HG03442 (cell line): ENCODE measurements around the gene SKI.

Experiments
- ATAC-seq: cut with Tn5 transposase; IDR thresholded peaks from one replicate; pipeline ENCODE4 v1.9.1; 2021; ENCODE audit warnings: mild to moderate bottlenecking, moderate library complexity; ENCODE audit not compliant: unreplicated experiment

SKI gene

DNA sequence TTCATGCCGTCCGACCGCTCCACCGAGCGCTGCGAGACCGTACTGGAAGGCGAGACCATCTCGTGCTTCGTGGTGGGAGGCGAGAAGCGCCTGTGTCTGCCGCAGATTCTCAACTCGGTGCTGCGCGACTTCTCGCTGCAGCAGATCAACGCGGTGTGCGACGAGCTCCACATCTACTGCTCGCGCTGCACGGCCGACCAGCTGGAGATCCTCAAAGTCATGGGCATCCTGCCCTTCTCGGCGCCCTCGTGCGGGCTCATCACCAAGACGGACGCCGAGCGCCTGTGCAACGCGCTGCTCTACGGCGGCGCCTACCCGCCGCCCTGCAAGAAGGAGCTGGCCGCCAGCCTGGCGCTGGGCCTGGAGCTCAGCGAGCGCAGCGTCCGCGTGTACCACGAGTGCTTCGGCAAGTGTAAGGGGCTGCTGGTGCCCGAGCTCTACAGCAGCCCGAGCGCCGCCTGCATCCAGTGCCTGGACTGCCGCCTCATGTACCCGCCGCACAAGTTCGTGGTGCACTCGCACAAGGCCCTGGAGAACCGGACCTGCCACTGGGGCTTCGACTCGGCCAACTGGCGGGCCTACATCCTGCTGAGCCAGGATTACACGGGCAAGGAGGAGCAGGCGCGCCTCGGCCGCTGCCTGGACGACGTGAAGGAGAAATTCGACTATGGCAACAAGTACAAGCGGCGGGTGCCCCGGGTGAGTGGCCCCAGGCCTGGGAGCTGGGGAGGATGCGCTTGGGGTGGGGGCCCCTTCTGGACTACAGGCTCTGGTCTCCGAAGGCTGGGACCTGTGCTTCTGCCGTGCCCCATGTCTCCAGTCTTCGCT, 1.1 kb downstream of the SKI start:
- no peak for ATAC-seq

DNA sequence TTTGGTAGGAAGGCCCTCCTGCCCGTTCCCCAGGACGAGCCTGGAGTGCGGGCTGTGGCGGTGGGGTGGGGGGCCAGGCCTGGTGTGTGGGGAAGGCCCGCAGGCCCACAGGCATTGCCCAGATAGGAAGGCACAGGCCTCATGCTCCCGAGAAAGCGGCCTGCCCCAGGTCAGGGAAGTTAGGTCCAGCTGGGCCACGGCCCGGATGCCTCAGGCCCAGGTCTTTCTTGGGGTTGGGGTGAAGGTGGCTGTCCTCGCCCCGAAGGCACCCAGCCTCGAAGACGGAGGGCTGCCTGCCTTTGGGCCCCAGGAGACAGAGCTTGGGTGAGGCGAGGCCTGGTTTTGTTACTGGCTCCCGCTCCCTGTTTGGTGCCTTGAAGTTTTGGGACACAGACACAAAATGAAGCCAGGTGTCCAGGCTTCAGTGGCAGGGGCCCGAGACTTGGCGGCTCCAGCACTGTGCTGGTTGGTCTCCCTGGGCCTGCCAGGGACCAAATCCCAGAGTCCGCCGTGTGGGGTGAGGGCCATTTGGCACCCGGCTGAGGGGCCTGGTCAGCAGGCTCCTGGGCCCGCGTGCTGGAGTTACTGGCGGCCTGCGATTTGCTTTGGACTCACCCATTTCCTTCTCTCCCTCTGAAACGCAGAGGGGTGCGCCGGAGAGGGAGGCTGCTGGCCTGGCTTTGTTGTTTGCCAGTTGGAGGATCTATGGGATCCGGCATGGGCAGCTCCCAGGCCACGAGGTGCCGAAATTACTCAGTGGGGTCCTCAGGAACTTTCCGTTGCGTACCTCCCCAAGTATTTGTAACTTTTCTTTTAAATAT, 2.0 kb downstream of the SKI start:
- no peak for ATAC-seq

DNA sequence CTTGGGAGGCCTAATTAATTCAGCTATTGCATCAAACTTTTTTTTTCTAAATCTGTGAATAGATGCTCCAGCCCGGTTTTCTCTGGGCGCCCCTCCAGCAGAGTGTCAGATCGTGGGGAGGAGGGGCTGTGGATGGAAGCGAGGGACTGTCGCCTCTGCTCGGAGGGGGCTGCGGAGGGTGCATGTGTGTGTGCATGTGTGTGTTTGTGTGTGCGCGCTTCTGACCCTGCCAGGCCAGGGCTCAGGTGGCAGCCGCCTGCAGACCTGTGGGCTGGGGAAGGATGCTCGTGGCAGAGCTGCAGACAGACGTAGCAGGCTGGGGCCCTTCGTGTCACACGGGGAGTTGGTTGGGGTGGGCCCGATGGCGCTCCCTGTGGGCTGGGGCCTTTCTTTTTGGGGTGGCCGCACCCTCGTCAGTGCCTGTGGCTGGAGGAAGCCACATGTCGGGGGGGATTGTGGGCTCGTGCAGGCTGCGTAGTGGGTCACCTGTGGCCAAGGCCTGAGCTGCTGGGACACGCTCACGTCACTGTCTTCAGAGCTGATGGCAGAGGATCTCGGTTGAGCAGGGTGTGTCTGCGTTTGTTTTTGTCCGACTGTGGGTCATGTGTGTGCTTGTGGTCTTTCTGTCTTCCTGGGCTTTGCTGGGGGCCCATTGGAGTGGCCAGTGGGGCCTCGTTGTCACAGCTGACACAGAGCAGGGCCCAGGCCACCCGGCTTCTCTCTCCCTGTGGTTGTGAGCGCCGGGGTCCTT, 2.8 kb downstream of the SKI start:
- no peak for ATAC-seq

DNA sequence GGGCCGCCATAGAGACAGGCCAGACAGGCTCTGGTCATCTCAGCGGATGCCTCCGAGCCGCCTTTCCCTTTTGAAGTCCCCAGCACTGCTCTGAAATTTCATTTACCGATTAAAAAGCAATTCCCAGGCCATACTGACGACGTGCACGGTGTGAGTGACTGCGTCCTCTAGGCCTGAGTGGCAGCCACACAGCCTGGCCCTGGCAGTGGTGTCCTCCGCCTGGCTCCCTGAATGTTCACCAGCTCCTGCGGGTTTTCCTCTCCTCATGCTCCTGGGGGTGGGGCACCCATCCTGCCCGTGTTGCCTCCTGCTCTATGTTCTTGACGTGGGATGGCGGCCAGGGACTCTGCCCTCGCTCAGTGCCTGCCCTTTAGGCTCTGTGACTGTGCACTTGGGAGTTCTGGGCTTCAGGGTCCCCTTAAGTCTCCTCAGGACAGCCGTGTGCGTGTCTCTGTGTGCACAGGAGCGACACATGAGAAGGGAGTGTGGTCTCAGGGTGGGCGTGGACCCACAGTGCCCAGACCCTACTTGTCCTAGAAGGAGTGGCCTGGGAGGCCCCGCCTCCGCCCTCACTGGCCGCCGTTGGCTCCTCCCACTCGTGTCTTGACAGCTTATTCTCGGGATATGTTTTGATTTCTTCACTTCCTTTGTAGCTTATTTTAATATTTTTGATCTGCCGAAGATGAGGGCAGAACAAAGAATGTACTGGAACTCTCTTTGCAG, 3.6 kb downstream of the SKI start:
- no peak for ATAC-seq

DNA sequence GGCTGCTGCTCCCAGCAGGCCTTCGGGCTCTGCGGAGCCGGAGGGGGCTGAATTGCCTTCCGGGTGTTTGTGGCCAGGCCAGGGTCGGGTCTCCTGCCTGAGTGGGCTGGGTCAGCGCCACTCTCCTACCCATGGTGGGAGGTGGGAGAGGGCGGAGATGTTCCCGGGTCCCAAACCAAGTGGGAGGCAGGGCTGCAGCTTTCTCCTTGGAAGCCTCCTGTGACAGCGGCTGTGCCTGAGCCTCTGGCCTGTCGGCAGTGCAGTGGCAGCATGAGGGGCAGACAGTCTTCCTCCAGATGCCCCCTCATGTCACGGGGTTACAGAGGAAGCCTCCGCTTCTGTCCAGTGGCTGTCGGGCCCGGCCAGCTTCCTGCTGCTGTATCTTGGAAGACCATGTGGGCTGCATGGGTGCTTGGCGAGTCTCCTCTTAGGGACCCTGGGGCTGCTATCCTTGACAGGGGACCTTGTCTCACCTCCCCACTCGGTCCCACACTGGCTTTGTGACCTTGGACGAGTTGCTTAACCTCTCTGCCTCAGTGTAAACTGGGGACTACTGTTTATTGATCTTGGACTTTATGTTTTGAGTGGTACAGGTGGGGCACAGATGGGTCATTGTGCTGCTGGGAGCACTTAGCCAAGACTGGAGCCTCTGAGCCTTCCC, 4.3 kb downstream of the SKI start:
- no peak for ATAC-seq

DNA sequence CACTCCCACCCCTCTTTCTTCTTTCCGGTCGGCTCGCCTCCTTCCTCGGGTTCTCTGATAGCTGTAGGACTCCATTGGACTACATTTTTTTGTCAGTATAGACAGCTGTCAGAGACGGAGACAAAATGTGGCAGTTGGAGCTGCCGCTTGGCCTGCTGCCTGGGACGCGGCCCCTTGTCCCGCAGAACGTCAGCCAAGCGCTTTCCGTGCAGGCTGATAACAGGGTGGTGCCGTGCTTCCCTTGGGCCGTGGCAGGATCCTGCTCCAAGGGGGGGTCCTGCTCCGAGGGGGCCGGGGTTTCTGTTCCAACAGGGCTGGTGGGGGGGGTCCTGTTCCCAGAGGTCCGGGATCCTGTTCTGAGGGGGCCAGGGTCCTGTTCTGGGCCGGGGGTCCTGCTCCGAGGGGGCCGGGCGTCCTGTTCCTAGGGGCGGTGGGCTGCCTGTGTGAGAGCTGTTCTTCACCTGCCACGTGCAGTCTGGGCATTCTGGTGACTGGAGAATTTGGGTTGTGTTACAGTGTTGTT, 4.9 kb downstream of the SKI start:
- no peak for ATAC-seq

DNA sequence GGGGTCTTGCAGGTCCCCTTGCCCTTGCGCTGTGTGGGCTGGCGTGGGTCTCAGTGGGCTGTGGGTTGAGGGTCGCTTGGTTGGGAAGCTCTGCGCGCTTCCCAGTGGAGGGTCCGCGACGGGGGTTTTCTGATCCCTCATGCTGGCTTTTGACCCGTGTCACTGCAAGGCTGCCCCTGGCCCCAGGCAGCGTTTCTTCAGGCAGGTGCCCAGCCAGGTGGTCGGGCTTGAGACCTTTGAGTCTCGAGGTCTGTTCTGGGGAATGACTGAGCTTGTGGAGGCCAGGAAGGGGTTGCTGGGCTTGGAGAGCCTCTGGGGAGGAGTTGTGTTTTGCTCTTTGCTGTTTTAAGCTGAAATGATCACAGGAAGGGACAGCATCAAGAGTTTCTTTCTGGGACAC, 5.3 kb downstream of the SKI start:
- no peak for ATAC-seq

DNA sequence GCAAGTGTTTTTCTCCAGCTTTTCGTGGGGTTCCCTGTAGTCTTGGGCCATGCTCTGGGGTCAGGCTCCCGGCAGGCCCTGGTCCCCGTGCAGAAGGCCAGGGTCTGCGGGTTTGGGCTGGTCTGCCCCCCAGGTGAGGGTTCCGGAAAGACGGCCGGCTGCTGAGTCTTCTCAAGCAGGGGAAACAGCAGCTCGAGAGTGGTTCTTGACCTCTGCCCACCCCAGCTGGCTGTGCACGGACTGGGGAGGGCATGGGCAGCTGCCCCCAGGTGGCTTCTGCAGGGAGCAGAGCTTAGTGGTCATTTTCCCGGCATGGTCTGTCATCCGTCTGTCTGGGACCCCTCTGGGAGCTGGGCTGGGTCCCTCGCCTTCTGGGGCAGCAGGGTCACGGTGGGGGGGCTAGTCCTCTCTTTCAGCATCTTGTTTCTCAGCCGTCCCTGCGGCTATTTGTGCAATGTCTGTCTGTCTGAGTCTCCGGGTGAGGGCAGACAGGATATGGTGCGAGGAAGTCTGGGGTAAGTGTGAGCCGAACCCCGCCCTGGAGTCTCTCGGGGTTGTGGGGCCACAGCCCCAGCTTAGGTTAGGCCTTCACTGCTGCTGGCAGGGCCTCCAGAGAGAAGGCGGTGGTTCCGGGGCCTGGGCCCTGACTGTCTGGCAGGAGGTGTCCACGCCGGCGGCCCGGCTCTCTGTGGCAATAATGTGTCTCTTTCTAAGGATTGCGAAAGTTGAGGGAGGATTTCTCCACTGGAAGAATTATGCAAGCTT, 6.1 kb downstream of the SKI start:
- no peak for ATAC-seq

DNA sequence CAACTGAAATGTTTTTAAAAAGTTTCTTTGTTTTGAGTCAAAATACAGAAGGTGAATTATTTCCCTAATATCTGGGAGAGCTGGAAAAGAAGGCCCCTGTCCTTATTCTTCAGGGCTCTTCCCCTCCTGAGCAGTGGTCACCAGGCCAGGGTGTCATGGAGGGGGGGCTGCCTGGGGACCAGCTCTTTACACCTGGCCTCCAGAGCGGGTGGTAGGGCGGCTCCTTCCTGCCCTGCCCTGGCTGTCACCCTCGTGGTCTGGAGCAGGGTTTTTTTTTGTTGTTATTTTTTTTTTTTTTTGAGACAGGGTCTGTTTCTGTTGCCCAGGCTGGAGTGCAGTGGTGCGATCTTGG, 6.6 kb downstream of the SKI start:
- no peak for ATAC-seq

DNA sequence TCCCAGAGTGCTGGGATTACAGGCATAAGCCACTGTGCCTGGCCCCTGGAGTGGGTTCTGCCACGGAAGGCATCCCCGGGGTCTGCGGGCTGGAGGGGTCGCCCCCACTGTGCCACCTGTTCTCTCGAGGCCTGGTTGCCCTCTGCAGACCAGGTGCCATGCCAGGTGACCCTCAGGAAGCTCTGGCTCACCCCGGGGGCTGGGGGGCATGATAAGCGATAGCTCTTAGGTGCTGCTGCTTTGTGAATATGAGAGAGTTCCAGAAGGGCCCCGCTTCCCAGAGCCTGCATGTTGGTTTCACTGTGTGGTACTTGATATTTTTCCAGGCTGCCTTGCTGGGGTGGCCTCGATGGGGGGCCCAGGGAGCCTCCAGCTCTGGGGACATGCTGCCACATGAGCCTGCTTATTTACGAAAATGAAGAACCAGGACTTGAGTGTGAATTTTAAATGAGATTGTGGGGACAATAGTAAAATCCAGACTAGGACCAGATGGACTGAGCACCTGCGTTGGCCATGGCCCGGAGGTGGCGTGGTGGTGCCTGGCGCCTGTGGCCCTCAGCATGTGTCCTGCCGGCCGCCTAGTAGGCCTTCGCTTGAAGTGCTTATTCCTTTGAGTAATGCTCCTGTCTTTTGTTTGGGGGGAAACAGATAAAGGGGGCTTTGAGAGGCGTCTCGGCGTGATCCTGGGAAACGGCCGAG, 7.3 kb downstream of the SKI start:
- no peak for ATAC-seq

DNA sequence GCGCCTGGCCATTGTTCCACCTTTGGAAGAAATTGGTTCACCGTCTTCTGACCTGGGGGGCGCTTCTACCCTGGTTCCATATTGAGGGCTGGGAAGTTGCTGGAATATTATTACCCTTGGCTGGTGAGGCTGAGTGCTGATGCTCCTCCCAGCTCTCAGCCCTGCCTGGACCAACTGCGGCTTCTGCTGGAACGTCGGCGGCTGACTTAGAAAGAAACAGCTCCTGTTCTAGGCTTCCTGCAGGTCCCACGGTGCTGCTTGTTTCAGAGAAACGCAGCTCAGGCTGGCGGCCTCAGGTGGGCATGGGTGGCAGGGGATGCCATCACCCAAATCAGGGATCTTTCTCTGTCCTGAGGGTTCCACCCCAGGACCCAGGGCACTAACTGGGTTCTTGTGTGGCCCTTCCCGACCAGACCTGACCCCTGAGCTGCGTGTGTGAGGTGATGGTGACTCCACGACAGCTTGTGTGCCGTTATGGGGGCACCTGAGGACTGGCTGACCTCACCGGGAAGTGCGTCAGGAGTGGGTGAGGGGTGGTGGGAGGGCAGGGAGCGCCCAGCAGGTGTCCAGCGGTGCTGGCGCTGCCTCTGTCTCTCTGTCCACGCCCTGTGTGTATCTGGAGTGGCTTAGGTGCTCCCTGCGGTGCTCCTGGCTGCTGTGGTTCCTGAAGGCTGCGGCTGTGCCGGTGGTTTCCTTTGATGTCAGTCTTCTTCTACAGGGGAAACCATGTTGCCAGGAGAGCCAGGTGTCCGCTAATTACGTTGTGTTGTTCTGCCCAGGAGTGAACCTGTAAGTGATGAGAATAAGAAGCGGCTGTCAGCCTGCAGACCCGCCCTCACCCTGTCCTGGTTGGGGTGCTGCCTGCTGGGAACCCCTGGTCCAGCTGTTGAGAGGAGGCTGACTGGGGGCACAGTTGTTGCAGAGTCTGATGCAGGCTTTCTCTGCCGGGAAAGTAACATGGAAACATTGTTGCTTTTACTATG, 8.9 kb downstream of the SKI start:
- ATAC-seq = no peak

DNA sequence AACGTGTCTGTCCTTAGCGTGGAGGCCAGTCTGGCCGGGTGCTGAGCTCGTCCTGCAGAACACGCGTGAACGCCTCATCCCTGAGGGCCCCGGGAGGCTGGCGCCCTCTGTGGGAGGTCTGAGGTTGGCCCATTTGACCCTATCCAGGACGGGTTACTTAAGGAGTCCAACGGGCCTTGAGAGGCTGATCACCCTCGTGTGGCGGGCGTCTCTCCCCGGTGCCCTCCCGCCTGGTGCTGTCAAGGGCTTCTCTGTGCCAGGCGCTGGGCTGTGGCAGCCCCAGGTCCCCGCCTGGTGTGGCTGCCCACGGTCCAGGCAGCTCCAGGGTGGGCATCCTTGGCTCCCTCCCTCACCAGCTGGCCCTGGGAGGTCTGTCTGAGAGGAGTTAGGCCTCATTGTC, 9.7 kb downstream of the SKI start:
- ATAC-seq = no peak

DNA sequence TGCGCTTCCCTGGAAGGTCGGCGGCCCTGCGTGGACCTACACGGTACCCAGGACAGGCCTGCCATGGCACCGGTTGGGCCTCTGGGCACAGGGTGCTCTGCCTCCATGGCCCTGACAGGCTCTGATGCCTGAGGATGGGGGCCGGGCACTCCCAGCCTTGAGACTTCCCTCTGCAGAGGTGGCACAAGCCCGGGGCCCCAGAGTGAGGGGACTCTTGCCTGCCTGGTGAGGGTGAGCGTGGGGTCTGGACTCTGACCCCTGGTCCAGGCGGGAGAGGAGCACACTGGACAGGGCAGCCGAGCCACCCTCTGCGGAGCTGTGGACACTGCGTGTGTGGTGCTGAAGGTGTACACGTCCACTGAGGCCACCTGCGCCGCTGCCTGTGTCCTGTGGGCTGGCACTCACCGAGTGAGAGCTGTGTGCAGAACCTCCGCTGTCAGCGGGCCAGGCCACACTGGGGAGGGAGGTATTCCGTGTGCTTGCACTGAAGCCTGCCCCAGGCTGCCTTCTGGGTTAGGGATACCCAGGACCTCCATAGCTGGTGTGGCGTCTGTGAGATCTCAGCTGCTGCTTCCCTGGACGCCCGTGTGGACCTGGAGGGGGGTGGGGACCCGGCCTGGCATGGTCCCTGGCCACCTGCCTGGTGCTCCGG, 10.4 kb downstream of the SKI start:
- no peak for ATAC-seq

DNA sequence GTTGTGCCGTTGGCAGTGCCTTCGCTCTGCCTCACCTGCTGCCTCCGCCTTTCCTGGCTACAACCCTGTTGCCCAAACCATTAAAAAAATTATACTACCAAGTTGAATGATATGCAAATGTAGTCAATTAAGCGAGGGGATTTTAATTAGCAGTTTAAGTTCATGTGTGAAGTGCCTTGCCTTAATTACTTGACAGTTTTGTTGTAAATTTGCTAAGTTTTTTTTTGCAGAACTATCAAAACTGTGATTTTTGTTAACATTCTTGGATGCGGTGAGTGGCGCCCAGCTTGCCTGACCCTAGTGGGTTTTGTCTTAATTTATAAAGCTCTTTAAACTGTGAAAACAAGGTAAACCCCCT, 10.9 kb downstream of the SKI start:
- ATAC-seq = no peak

DNA sequence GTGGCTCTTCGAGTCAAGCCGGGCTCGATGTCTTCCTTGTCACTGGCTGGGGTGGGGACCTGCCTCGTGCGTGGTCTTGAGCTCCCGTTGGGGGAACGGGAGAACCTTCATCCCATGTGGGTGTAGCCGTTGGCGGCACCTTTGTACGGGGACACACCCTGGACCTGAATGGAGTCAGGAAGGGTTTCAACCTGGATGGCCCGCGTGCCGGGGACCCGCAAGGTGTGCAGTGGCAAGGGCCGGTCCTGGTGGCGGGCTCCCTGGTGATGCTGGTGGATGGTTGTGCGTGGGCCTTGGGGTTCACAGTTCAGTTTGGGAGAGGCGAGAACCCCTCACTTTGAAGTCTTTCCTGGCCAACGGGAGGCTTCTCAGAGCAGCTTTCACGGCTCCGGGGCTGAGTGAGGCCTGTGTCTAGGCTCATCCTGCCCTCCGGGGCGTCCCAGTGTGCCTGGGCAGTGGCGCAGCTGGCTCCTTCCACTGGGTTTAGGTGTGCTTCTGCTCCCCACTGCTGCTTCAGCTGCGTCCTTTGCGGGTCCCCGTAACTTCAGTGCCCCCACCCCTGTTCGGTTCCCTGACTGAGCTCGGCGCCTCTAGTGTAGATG, 11.4 kb downstream of the SKI start:
- no peak for ATAC-seq

DNA sequence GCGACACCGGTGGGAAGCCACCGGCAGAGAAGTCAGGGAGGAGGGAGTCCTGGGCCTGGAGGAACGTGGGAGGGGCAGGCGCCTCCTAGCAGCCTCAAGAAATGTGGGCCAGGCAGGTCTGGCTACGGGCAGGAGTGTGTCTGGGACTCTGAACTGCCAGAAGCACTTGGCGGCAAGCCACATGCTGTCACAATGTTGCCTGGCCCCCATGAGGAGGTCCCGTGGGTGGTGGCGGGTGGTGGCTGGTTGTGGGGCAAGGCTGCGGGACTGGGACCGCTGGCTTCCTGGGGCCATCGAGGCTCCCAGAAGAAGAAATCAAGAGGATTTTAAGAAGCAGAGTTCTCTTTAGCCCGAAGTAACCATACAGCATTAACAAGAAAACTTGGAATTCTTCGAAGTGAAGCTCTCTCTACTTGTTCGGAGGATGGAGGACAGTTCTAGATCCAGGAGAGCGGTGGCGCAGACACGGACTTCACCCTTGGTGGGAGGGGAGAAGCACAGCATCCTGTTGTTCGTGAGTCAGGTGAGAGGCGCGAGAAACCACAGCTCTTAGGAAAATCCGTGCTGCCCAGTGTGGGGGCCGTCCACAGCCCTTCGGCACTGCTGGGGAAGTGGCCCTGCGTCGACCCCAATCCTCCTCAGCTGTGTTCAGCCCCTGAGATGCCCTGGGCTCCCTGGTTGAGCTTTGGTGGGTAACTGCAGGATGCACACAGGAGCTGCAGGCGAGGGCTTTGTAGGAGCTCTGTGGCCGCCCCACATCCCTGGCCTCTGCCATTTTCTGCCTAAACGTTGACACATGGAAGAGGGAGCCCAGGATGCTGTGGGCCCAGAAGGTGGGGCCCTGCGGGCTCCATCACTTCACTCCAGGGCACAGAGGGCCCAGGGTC, 12.4 kb downstream of the SKI start:
- no peak for ATAC-seq
